Psoas muscle (tissue), 8 donors: ENCODE measurements around the gene OSGIN1. TPM values are rescaled to one million over a fixed set of nuclear protein-coding genes. Genes with fewer than 3 reads are reported as not detected.

Source experiments
- ATAC-seq, 4 donors: fragments of 200-7000 bp; cut with Tn5 transposase; one replicate each; pipeline ENCODE4 v1.9.1; 2020; ENCODE audit warnings: moderate library complexity in 3 of 4, mild to moderate bottlenecking in 2 of 4
- DNase-seq, 2 donors: peaks; one replicate each; pipeline ENCODE4 v3.0.0-alpha.2; 2020
- H3K27ac ChIP-seq: fragments of 200-600 bp; one replicate; pipeline ENCODE4 v1.8.0; 2022
- H3K27me3 ChIP-seq, 3 donors: fragments of 200-600 bp in 1 of 3; one replicate each; pipeline versions ENCODE4 v1.6.1 to v1.8.0; 2013 to 2022; ENCODE audit warnings: low read length in 2 of 3, mild to moderate bottlenecking in 2 of 3, moderate library complexity in 1 of 3; ENCODE audit not compliant: insufficient read depth in 3 of 3
- H3K36me3 ChIP-seq, 2 donors: fragments of 200-600 bp in 1 of 2; one replicate each; pipeline versions ENCODE4 v1.6.1 to v1.8.0; 2013 to 2022; ENCODE audit warnings: low read depth in 1 of 2, mild to moderate bottlenecking in 1 of 2, moderate library complexity in 1 of 2; ENCODE audit not compliant: insufficient read depth in 1 of 2
- H3K4me1 ChIP-seq: fragments of 200-600 bp; one replicate; pipeline ENCODE4 v1.8.0; 2022
- H3K4me3 ChIP-seq: fragments of 200-600 bp; one replicate; pipeline ENCODE4 v1.8.0; 2022; ENCODE audit warnings: mild to moderate bottlenecking
- H3K9me3 ChIP-seq: fragments of 200-600 bp; one replicate; pipeline ENCODE4 v1.8.0; 2022
- WGBS, 3 donors: extraction: QIAGEN DNeasy Blood & Tissue Kit; methylation state at CpG; one replicate each; pipeline versions ENCODE4 v1.1.6 to v1.1.7; 2013; 5-methylcytosine and 5-hydroxymethylcytosine counted together
- intact Hi-C, 2 donors: fragments of 100-400 bp; cut with DNase I; formaldehyde crosslinking; loops; one replicate each; pipeline versions ENCODE4 v1.11.0 to v1.14.2; 2022
- polyA plus RNA-seq, 3 donors: library from polyadenylated mRNA; stranded (reverse); fragments of 200-250 nt; gene quantifications; one replicate each; pipeline ENCODE4 v1.2.3, GENCODE V29; 2013
- total RNA-seq, 4 donors: library from RNA; stranded (reverse); fragmentation: NEBNext Ultra II Directional in 2 of 4; extraction: Animal tissue kit (Norgen Biotek cat#: 25700) in 2 of 4; gene quantifications; one replicate each; pipeline versions ENCODE4 v1.2.1 to v1.2.4, GENCODE V29; 2021 to 2023
- TF ChIP-seq, protein P1 (sequence below): fragments of 200-600 bp; IDR thresholded peaks from one replicate; pipeline ENCODE4 v1.8.0; 2022; ENCODE audit warnings: antibody characterized with exemption
- donor health status: healthy with polysubstance abuse.
- donor health status: DM: no; HTN: no; CAD: no; lungs with moderate emphysema.
- donor health status: Bipolar disorder and iron deficiency.
- donor health status: healthy.
- donor health status: DM: yes; HTN: yes; CAD: no.
- donor health status: DM: no; HTN: no; CAD: no.
- donor health status: DM: no; HTN: no; CAD: no.
- donor health status: DM: yes; HTN: yes; CAD: no.

Gene OSGIN1
- total and polyA plus RNA-seq, 7 donors = 10.4 to 39.4 (median 25.1) TPM

DNA sequence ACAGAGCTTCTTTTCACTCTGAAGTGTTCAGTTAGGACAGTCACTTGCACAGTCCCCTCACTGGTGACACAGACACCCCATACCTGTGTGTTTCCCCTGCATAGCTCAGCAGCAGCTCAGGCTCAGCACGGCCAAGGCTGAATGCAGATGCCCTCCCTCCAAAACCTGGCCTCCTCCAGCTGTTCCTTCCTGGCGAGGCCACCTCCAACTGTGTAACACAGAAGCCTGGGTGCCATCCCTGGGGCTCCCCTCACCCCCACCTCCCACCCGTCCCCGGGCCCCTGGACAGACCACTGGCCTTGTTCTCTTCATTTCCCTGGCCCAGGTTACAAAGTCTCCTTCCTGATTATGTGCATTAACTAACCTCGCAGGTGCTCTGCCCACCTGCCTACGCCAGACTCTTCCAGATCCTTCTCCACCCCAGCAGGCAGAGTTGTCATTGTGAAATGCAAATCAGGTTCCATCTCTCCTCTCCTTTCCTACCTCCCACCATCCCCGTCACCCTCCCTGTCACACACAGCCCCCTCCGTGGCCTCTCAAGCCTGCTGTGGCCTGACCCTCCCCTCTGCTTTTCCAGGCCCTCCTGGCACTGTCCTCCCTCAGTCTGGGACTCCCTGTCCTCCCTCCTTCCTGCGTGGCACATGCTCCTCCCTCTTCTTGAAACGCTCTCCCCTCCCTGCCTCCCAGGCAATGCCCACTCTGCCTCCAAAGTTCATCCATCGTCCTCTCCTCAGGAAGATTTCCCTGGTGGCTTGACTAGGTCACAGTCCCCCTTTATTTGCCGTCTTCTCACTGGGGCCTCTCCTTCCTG lies 27.7 kb upstream of the OSGIN1 start:
- peaks cover 0 to 7% of the 10 kb centered on the region in 2 donors for H3K36me3 ChIP-seq
- intact Hi-C loops = no loop called here
- H3K9me3 ChIP-seq = no peaks in the 10 kb centered on the region
- WGBS, 3 donors = 79 to 85% (median 80%) methylated on average over 12 of the region's 12 CpGs
- H3K4me1 ChIP-seq = peaks cover 8% of the 10 kb centered on the region
- ATAC-seq = no peak
- DNase-seq = peak in 1 of 2 donors; percentile 51
- H3K4me3 ChIP-seq = no peak overlapping the region
- H3K27ac ChIP-seq = no peak overlapping the region
- no peaks in the 10 kb centered on the region for H3K27me3 ChIP-seq
- TF ChIP-seq, protein P1, sequence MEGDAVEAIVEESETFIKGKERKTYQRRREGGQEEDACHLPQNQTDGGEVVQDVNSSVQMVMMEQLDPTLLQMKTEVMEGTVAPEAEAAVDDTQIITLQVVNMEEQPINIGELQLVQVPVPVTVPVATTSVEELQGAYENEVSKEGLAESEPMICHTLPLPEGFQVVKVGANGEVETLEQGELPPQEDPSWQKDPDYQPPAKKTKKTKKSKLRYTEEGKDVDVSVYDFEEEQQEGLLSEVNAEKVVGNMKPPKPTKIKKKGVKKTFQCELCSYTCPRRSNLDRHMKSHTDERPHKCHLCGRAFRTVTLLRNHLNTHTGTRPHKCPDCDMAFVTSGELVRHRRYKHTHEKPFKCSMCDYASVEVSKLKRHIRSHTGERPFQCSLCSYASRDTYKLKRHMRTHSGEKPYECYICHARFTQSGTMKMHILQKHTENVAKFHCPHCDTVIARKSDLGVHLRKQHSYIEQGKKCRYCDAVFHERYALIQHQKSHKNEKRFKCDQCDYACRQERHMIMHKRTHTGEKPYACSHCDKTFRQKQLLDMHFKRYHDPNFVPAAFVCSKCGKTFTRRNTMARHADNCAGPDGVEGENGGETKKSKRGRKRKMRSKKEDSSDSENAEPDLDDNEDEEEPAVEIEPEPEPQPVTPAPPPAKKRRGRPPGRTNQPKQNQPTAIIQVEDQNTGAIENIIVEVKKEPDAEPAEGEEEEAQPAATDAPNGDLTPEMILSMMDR = no peak

DNA sequence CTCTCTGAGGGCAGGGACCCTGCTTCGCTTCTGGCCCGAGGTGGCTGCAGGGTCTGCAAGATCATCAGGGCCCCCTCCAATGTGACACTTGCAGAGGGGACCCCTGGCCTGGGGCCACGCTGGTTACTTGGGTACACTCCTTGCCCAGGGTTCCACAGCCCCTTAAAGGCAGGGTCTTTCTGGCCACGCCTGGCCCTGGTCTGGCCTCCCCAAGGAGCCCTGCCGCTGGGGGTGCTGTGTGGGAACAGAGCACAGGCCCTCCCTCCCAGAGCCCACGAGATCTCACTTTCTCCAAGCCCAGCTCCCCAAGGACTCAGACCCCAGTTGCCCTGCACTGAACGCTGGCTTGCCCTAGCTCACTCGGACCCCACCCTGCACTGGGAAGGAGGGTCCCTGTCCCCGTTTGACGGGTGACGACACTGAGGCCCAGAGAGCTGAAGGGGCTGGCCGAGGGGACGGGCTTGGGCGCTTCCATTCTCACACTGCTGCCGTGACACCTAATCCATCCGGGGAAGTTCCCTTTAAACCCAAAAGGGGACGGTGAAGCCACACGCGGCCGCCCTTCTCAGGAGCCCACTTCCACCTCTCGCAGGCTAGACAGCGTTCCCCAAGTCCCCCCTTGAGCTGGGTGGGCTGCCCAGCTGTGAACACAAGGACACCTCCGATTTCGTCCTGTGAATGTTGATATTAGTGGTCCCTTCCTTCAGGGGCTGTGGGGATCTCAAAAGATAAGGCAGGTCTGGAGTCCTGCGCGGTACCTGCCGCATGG lies 26.9 kb upstream of the OSGIN1 start:
- DNase-seq = peak in 1 of 2 donors; percentile 48
- intact Hi-C loops = loop anchor here in 1 of 2 donors (2.0 kb wide), 1 partner anchor 139 kb away; no protein-coding TSS in a partner anchor
- peaks cover 0 to 3% of the 10 kb centered on the region in 2 donors for H3K36me3 ChIP-seq
- H3K27ac ChIP-seq = no peak overlapping the region
- peak in 2 of 4 donors; percentile 5 to 7 for ATAC-seq
- WGBS, 3 donors = 48 to 54% (median 52%) methylated on average over 26 to 27 of the region's 27 CpGs
- no peak overlapping the region for H3K4me3 ChIP-seq
- TF ChIP-seq, protein P1 = no peak
- no peaks in the 10 kb centered on the region for H3K9me3 ChIP-seq
- H3K4me1 ChIP-seq = peaks cover 8% of the 10 kb centered on the region
- no peaks in the 10 kb centered on the region for H3K27me3 ChIP-seq

DNA sequence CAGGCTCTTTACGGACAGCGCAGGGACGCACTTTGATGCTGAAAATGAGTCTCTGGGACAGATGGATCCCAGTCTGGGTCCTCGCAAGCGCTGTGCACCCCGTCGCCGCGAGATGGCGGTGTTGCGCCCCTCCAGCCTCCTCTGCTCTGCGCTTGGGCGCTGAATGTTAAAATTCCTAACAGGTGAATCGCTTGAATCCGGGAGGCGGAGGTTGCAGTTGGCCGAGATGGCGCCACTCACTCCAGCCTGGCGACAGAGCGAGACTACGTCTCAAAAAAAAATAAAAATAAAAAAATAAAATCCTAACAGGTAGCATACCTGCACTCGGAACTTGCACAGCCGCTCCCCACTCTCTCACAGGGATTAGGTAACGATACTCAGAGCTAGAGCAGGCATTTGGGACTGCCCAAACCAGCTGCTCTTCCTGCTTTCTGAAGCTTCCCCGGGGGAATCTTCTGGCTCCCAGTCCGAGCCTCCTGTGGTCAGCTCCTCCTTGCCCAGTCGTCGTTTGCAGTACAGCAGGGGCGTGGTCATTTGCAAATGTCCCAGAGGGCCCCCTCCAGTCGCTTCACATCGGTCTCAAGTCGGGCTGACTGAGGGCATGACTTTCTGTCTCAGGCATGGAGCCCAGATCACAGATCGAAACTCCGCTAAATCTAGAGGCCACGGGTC lies 26.2 kb upstream of the OSGIN1 start:
- H3K36me3 ChIP-seq = peaks cover 0 to 3% of the 10 kb centered on the region in 2 donors
- intact Hi-C loops = loop anchor here in 1 of 2 donors (2.0 kb wide), 1 partner anchor 138 kb away; no protein-coding TSS in a partner anchor
- ATAC-seq (peak; percentile 84 to 89 (median 88)), DNase-seq (peak; percentile 77 to 88)
- WGBS, 3 donors = 18 to 19% (median 19%) methylated on average over 35 of the region's 35 CpGs
- no peaks in the 10 kb centered on the region for H3K9me3 ChIP-seq
- H3K27ac ChIP-seq = no peak overlapping the region
- H3K4me3 ChIP-seq = peak overlapping the region; percentile 25
- H3K27me3 ChIP-seq = no peaks in the 10 kb centered on the region
- H3K4me1 ChIP-seq = peaks cover 8% of the 10 kb centered on the region
- TF ChIP-seq, protein P1 = peak; percentile 97

DNA sequence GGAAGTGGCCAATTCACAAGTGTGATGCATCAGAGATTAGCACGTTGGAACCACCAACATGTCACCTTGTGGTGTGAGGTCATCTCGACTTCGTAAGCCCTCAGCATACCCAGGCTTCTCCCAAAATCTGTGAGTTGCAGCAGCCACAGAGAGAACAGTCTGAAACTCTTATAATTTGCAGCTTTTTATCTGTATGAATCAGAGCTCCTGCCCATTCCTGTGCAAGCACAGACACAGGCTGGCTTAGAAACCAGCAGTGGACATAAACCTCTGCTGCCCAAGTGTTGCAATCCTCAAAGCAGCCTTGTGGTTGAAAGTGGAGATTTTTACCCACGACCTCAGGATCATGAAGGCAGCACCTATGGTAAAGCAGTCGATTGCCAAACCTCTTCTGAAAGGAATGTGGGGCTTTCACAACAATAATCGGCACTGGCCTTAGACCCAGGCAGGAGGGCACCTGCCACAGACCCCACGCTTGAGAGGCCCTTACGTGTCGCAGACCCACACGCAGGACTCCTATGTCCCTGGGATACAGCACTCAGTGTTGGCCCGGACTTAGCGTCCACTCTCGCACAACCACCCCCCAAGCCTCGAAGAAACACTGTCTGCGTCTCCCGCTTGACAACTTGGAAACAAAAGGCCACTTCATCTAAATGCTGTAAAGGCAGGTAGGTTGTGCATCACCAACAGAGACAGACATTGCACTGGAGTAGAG lies 24.5 kb upstream of the OSGIN1 start:
- peak in 1 of 2 donors; percentile 4 for DNase-seq
- no peak overlapping the region for H3K27ac ChIP-seq
- no peaks in the 10 kb centered on the region for H3K9me3 ChIP-seq
- TF ChIP-seq, protein P1 = no peak
- intact Hi-C loops = no loop called here
- no peaks in the 10 kb centered on the region for H3K27me3 ChIP-seq
- ATAC-seq = no peak
- H3K36me3 ChIP-seq = peaks cover 0 to 3% of the 10 kb centered on the region in 2 donors
- H3K4me1 ChIP-seq = peaks cover 8% of the 10 kb centered on the region
- no peak overlapping the region for H3K4me3 ChIP-seq
- WGBS, 3 donors = 85 to 92% (median 85%) methylated on average over 16 of the region's 16 CpGs
